ENCODE results near the gene PARD3.
"Not testable (repeated sequence)": the region's sequence is repeated elsewhere in the genome, so short reads cannot be mapped to it uniquely, and the experiment has no call there.

Gene PARD3

GRCh38 chr10:34766811-34767494 is 48.1 kb downstream of the PARD3 start:
- DNase-seq (ENCODE audit: low spot score), result no peak

GRCh38 chr10:34766266-34766600 is 48.9 kb downstream of the PARD3 start:
- no peak for DNase-seq (ENCODE audit: low spot score)

GRCh38 chr10:34764472-34764946 is 50.6 kb downstream of the PARD3 start:
- no peak for DNase-seq (ENCODE audit: low spot score)

- DNase-seq (ENCODE audit: low spot score), result peak; percentile 24
Observed at GRCh38 chr10:34762603-34763299, 52.3 kb downstream of the PARD3 start.

- no peak for DNase-seq (ENCODE audit: low spot score)
Observed at GRCh38 chr10:34762156-34762555, 52.9 kb downstream of the PARD3 start.

GRCh38 chr10:34761453-34761852 is 53.6 kb downstream of the PARD3 start:
- DNase-seq (ENCODE audit: low spot score), result no peak

- DNase-seq (ENCODE audit: low spot score), result no peak
Observed at GRCh38 chr10:34760606-34761005, 54.5 kb downstream of the PARD3 start.

GRCh38 chr10:34759837-34760215 is 55.3 kb downstream of the PARD3 start:
- DNase-seq (ENCODE audit: low spot score), result no peak

- DNase-seq (ENCODE audit: low spot score), result no peak
Observed at GRCh38 chr10:34759161-34759836, 55.8 kb downstream of the PARD3 start.

GRCh38 chr10:34758447-34758996 is 56.6 kb downstream of the PARD3 start:
- DNase-seq (ENCODE audit: low spot score), result peak; percentile 100

GRCh38 chr10:34757933-34758332 is 57.2 kb downstream of the PARD3 start:
- DNase-seq (ENCODE audit: low spot score), result no peak

- not testable (repeated sequence) for DNase-seq (ENCODE audit: low spot score)
Observed at GRCh38 chr10:34757181-34757580, 57.9 kb downstream of the PARD3 start.

GRCh38 chr10:34756584-34756983 is 58.5 kb downstream of the PARD3 start:
- DNase-seq (ENCODE audit: low spot score), result no peak

- DNase-seq (ENCODE audit: low spot score), result no peak
Observed at GRCh38 chr10:34753014-34753757, 61.9 kb downstream of the PARD3 start.

GRCh38 chr10:34751272-34751671 is 63.8 kb downstream of the PARD3 start:
- DNase-seq (ENCODE audit: low spot score), result no peak

GRCh38 chr10:34750795-34751194 is 64.3 kb downstream of the PARD3 start:
- not testable (repeated sequence) for DNase-seq (ENCODE audit: low spot score)

GRCh38 chr10:34748767-34749166 is 66.3 kb downstream of the PARD3 start:
- no peak for DNase-seq (ENCODE audit: low spot score)

- no peak for DNase-seq (ENCODE audit: low spot score)
Observed at GRCh38 chr10:34748357-34748756, 66.7 kb downstream of the PARD3 start.

GRCh38 chr10:34746094-34746493 is 69.0 kb downstream of the PARD3 start:
- no peak for DNase-seq (ENCODE audit: low spot score)

- DNase-seq (ENCODE audit: low spot score), result no peak
Observed at GRCh38 chr10:34745244-34745643, 69.9 kb downstream of the PARD3 start.

GRCh38 chr10:34744590-34744989 is 70.5 kb downstream of the PARD3 start:
- DNase-seq (ENCODE audit: low spot score), result no peak

- DNase-seq (ENCODE audit: low spot score), result no peak
Observed at GRCh38 chr10:34743814-34744213, 71.3 kb downstream of the PARD3 start.

All from RKO (cell line).